Activated CD4-positive, alpha-beta memory T cell treated with anti-CD3 and anti-CD28 coated beads for 36 hours (primary cell): Measurements from ENCODE around the gene TMEM107. TPM values are rescaled to one million over a fixed set of nuclear protein-coding genes. Genes with fewer than 3 reads are reported as not detected.

ENCODE experiments used
- CTCF ChIA-PET: fragments of 350-600 bp; sonication (Branson Sonifier 250); formaldehyde crosslinking; loops from one replicate; lab custom pipeline; 2021; ENCODE audit warnings: antibody characterized with exemption, inconsistent platforms; lab: Charles Lee
- POLR2A ChIA-PET: fragments of 350-600 bp; sonication (Branson Sonifier 250); formaldehyde crosslinking; loops from one replicate; lab custom pipeline; 2021; ENCODE audit warnings: antibody characterized with exemption; lab: Charles Lee
- DNase-seq: peaks from one replicate; pipeline ENCODE4 v3.0.0-alpha.2; 2020
- H3K27ac Mint-ChIP-seq: one replicate; pipeline ENCODE4 v1.8.0; 2021; ENCODE audit warnings: mixed read lengths
- H3K27me3 Mint-ChIP-seq: one replicate; pipeline ENCODE4 v1.8.0; 2021; ENCODE audit warnings: mixed read lengths
- H3K36me3 Mint-ChIP-seq: one replicate; pipeline ENCODE4 v1.8.0; 2021; ENCODE audit warnings: mixed read lengths
- H3K4me1 Mint-ChIP-seq: one replicate; pipeline ENCODE4 v1.8.0; 2021; ENCODE audit warnings: low read depth, mixed read lengths
- H3K4me3 Mint-ChIP-seq: one replicate; pipeline ENCODE4 v1.8.0; 2021; ENCODE audit warnings: mild to moderate bottlenecking, mixed read lengths
- H3K9me3 Mint-ChIP-seq: one replicate; pipeline ENCODE4 v1.8.0; 2021; ENCODE audit warnings: mixed read lengths
- intact Hi-C: fragments of 100-400 bp; cut with micrococcal nuclease; formaldehyde crosslinking; loops from one replicate; pipeline ENCODE4 v1.15.1; 2023
- total RNA-seq, 2 experiments: library from RNA; stranded (reverse); gene quantifications; one replicate each; pipeline ENCODE4 v1.2.3, GENCODE V29; 2021

The TMEM107 gene
- total RNA-seq, 2 experiments from 2014 or later = 32.6 to 35.3 TPM

DNA sequence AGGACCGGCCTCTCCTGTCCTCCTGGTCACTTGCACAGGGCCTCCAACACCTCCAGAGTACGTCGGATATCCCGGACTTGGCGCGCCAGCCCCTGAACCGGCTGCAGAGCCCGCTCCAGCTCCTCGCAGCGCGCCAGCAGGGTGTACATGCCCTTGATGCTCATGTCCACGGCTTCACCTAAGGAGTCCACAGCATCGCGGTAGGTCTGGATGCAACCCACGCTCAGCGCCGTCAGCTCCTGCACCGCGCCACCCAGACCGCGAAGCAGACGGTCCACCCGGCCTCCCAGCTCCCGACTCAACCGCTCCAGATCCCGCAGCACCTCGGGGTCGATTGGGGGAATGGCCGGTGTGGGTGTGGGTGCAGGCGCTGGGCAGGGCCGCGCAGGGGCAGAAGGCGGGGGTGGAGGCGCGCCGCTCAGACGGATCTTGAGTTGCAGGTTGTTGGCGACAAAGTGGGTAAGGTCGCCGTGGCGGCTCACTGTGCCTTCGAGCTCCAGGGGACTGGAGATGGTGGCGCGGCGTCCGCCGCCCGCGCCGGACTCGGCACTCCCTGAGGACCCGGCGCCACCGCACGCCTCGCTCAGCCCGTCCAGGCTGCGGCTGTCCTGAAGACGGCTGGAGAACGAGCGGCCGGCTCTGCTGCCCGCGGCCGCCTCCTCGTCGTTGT, 13.0 kb upstream of the TMEM107 start:
- no peaks in the 10 kb centered on the region for H3K36me3 Mint-ChIP-seq
- H3K4me3 Mint-ChIP-seq = no peak overlapping the region
- H3K27me3 Mint-ChIP-seq = no peaks in the 10 kb centered on the region
- peak; percentile 55 for DNase-seq
- H3K4me1 Mint-ChIP-seq = peaks cover 13% of the 10 kb centered on the region
- peak overlapping the region; percentile 93 for H3K27ac Mint-ChIP-seq
- no peaks in the 10 kb centered on the region for H3K9me3 Mint-ChIP-seq
- CTCF ChIA-PET = interaction anchor here (1.0 to 6.0 kb wide), 7 partner anchors 32 to 115 kb away, joined by 3 to 48 read pairs (median 4); partner anchors contain the start of genes ALOXE3, HES7 and SLC25A35
- POLR2A ChIA-PET = interaction anchor here (0.5 to 7.3 kb wide), 9 partner anchors 15 to 118 kb away, joined by 3 to 96 read pairs (median 16); partner anchors contain the start of genes ALOXE3, AURKB, CTC1 and PFAS
- intact Hi-C loops = loop anchor here (10.0 kb wide), 1 partner anchor 354 kb away; the partner anchor contains the start of gene KDM6B

DNA sequence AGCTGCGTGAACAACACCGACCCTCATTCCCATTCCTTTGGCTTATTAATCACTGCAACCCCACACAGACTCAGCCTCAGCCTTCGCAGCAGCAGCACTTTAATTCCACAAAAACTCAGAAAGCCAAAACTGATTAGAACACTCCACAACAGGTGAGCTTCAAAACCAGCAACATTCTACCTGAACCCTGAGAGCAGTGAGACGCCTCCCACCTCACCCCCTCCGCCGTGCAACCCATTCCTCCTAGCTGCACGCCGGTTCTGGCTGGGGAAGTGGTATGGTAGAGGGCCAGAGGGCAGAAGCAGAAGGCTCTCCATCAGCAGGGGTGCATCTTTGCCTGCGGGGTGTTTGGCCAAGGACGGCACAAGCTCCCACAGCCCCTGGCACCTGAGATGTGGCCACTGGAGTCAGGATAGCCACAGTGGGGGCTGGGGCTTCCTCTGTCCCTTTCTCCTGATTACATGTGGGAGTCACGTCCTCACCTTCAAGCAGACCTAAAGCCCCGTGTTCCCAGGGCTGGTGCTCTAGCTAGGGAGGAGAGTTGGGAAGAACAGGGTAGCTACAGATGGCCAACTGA, 12.2 kb upstream of the TMEM107 start:
- H3K9me3 Mint-ChIP-seq = no peaks in the 10 kb centered on the region
- H3K4me3 Mint-ChIP-seq = no peak overlapping the region
- H3K36me3 Mint-ChIP-seq = no peaks in the 10 kb centered on the region
- H3K4me1 Mint-ChIP-seq = peaks cover 13% of the 10 kb centered on the region
- intact Hi-C loops = loop anchor here (10.0 kb wide), 1 partner anchor 354 kb away; the partner anchor contains the start of gene KDM6B
- ChIA-PET POLR2A (interaction anchor here (0.5 to 7.3 kb wide), 14 partner anchors 12 to 118 kb away, joined by 3 to 96 read pairs (median 5); partner anchors contain the start of genes CTC1, PFAS, RANGRF and SLC25A35), CTCF (interaction anchor here (1.1 to 6.0 kb wide), 5 partner anchors 33 to 107 kb away, joined by 3 to 48 read pairs (median 4); partner anchors contain the start of genes ALOXE3, HES7 and SLC25A35)
- peak; percentile 40 for DNase-seq
- no peak overlapping the region for H3K27ac Mint-ChIP-seq
- no peaks in the 10 kb centered on the region for H3K27me3 Mint-ChIP-seq

DNA sequence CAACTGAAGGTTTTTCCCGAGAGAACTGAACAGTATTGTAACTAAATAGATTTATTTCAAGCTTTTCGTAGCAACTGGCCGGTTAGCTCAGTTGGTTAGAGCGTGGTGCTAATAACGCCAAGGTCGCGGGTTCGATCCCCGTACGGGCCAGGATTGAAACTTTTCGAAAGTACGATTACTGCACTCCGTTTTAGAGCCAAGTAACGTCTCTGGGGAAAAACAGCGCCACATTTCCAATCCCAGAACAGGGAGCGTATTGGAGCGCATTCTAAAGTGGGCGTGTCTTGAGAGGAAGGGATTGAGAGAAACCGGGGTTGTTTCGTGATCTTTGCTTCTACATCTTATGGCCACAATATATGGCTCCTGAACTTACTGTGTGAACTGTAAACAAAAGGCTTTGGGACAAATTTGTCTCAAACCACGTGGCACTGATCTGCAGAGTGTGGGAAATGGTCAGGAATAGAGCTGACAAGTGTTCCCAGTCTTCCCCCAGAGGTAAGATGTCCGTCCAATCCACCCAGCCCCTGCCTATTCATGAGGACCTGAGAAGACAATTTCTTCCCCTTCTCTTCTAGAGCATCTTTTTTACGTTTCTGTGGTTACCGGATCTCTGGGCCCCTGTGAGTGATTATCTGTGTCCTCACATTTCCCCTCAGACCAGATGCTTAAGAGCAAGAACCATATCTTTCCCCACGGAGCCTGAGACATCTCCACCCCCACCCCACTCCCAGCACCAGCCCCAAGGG, 11.5 kb upstream of the TMEM107 start:
- no peaks in the 10 kb centered on the region for H3K27me3 Mint-ChIP-seq
- intact Hi-C loops = loop anchor here (1.0 to 10.0 kb wide), 11 partner anchors 13 to 353 kb away; partner anchors contain the start of genes AURKB, KDM6B, RANGRF and SLC25A35
- no peak overlapping the region for H3K4me3 Mint-ChIP-seq
- ChIA-PET POLR2A (interaction anchor here (0.8 to 7.3 kb wide), 14 partner anchors 13 to 114 kb away, joined by 3 to 96 read pairs (median 4); partner anchors contain the start of genes CTC1, RANGRF and SLC25A35), CTCF (interaction anchor here (0.6 to 6.0 kb wide), 8 partner anchors 23 to 109 kb away, joined by 3 to 48 read pairs (median 4); partner anchors contain the start of genes ALOXE3, CTC1 and SLC25A35)
- no peaks in the 10 kb centered on the region for H3K36me3 Mint-ChIP-seq
- H3K9me3 Mint-ChIP-seq = no peaks in the 10 kb centered on the region
- no peak overlapping the region for H3K27ac Mint-ChIP-seq
- H3K4me1 Mint-ChIP-seq = peaks cover 13% of the 10 kb centered on the region
- peak; percentile 94 for DNase-seq

DNA sequence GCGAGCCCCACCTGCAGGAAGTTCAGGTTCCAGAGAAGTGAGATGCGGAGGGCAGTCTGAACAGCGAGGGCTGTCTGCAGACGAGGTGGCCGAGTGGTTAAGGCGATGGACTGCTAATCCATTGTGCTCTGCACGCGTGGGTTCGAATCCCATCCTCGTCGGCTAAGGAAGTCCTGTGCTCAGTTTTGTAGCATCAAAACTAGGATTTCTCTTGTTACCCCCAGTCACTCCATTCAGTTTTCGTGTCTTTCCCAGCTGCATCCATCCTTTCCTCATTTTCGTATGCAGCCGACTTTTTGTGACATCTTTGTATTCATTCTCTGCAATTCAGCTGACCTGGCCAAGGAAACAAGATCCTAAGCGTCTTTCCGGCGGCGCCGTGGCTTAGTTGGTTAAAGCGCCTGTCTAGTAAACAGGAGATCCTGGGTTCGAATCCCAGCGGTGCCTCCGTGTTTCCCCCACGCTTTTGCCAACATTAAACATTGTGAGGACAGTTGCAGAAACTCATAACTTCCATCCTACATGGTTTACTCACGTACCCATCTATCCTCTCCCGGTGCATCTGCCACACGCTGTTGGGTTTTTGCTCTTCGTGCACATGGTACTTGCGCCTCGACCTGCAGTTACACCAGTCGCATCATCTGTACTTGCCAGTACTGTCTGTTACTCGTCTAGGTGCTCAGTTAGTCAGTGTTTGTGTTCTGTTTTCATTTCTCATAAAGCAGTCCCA, 10.8 kb upstream of the TMEM107 start:
- no peak overlapping the region for H3K4me3 Mint-ChIP-seq
- no peaks in the 10 kb centered on the region for H3K9me3 Mint-ChIP-seq
- no peaks in the 10 kb centered on the region for H3K27me3 Mint-ChIP-seq
- ChIA-PET POLR2A (interaction anchor here (1.0 to 7.3 kb wide), 11 partner anchors 13 to 113 kb away, joined by 3 to 96 read pairs (median 6); partner anchors contain the start of genes CTC1 and SLC25A35), CTCF (interaction anchor here (0.6 to 6.0 kb wide), 8 partner anchors 11 to 109 kb away, joined by 3 to 48 read pairs (median 5); partner anchors contain the start of genes ALOXE3, CTC1 and TMEM107)
- H3K36me3 Mint-ChIP-seq = no peaks in the 10 kb centered on the region
- peak; percentile 98 for DNase-seq
- H3K4me1 Mint-ChIP-seq = peaks cover 13% of the 10 kb centered on the region
- intact Hi-C loops = loop anchor here (1.0 to 10.0 kb wide), 12 partner anchors 14 to 352 kb away; partner anchors contain the start of genes AURKB, KDM6B, RANGRF and SLC25A35
- H3K27ac Mint-ChIP-seq = no peak overlapping the region

DNA sequence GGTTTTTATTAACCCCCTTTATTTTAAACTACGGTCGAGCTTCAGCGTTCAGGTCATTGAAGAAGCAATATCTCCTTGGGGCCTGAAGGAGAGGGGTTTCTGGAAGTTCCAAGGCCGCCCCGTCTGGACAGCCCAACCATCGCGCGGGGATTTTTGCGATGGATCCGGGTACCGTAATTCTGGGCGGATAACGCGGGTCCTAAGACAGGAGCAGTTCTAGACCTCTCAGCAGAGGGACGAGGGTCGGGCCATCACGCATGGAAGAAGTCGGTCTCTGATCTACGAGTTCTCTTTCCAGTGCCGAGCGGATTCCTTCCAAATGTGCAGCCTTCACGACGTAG, 10.2 kb upstream of the TMEM107 start:
- Mint-ChIP-seq H3K4me1 (peaks cover 13% of the 10 kb centered on the region), H3K36me3 (no peaks in the 10 kb centered on the region), H3K9me3 (no peaks in the 10 kb centered on the region), H3K27me3 (no peaks in the 10 kb centered on the region), H3K27ac (no peak overlapping the region), H3K4me3 (no peak overlapping the region)
- intact Hi-C loops = loop anchor here (1.0 to 10.0 kb wide), 4 partner anchors 14 to 352 kb away; partner anchors contain the start of genes KDM6B and RANGRF
- POLR2A ChIA-PET = interaction anchor here (0.8 to 7.3 kb wide), 10 partner anchors 10 to 107 kb away, joined by 3 to 96 read pairs (median 6); partner anchors contain the start of genes CTC1 and TMEM107
- no peak for DNase-seq
- CTCF ChIA-PET = interaction anchor here (1.3 to 6.0 kb wide), 4 partner anchors 10 to 67 kb away, joined by 5 to 48 read pairs (median 21); partner anchors contain the start of genes ALOXE3 and TMEM107

DNA sequence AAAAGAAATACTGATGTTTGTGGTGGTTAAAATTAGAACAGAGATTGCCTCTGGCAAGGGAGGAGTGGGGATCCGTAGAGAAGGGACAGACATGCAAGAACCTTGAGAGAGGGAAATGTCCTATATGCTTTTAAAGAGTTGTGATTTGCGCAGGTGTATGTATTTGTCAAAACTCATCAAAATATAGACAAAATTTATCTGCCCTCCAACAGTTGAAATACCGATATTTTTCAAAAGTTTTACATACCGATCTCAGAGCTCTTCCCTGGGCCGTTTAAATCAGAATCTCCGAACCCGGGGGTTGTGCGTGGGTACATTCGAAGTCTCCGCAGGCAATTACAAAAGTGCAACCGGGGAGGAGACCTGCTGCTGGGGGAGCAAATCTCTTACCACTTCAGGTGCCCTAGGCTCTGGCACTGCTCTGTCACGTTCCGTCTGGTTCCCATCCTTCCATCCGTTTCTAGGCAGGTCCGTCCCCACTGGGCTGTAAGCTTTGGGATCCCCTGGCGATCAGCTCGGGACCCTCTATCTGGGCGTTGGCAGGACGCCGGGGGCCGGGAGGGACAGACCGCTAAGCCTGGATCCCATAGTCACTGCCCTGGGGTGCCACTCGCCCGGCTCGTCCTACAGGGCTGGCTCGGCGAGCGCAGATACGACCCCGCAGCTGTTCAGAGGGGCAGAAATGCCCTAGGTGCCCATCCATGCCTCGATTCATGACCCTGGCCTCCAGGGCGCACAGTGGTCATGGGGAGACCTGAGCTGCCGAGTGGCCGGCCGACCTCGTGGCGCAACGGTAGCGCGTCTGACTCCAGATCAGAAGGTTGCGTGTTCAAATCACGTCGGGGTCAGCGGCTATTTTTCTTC, 9.6 kb upstream of the TMEM107 start:
- no peaks in the 10 kb centered on the region for H3K36me3 Mint-ChIP-seq
- peaks cover 10% of the 10 kb centered on the region for H3K4me1 Mint-ChIP-seq
- H3K27me3 Mint-ChIP-seq = no peaks in the 10 kb centered on the region
- POLR2A ChIA-PET = interaction anchor here (0.7 to 7.3 kb wide), 9 partner anchors 9 to 107 kb away, joined by 3 to 96 read pairs (median 4); partner anchors contain the start of gene TMEM107
- intact Hi-C loops = loop anchor here (1.0 to 10.0 kb wide), 4 partner anchors 15 to 351 kb away; partner anchors contain the start of genes KDM6B and RANGRF
- peak; percentile 95 for DNase-seq
- H3K27ac Mint-ChIP-seq = no peak overlapping the region
- no peaks in the 10 kb centered on the region for H3K9me3 Mint-ChIP-seq
- CTCF ChIA-PET = interaction anchor here (1.3 to 6.0 kb wide), 5 partner anchors 9 to 115 kb away, joined by 5 to 48 read pairs (median 6); partner anchors contain the start of genes ALOXE3 and TMEM107
- H3K4me3 Mint-ChIP-seq = no peak overlapping the region

DNA sequence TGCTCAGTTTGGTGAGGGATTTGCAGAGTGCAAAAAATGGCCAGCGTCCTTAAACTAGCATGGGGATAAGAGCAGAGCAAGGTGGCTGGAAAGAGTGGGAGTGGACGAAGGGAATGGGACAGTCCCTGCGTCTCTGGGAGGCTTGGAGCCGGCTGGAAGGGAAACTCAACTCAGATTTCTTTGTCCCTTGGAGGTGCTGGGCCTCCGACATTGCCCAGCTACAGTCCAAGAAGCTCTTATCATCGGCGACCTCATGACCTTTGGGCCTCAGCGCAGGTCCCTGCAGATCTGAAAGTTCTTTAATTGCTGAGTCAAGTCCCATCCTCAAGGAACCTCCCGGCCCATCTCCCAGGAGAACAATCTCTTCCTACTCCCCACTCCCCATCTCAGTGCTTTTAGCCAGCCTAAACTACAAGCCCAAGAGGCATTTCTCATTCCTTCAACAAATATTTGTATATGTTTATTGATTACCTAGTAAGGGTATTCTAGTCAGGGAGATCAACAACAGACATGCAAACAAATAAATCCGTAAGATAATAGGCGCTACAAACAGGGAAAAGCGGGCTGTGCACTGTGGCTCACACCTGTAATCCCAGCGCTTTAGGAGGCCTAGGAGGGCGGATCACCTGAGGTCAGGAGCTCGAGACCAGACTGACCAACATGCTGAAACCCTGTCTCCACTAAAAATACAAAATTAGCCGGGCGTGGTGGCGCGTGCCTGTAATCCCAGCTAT, 985 bp upstream of the TMEM107 start:
- peaks cover 40% of the 10 kb centered on the region for H3K4me1 Mint-ChIP-seq
- peaks cover 8% of the 10 kb centered on the region for H3K36me3 Mint-ChIP-seq
- H3K9me3 Mint-ChIP-seq = no peaks in the 10 kb centered on the region
- ChIA-PET CTCF (interaction anchor here (1.4 to 1.8 kb wide), 4 partner anchors 9 to 124 kb away, joined by 3 to 6 read pairs (median 5); no protein-coding TSS in a partner anchor), POLR2A (interaction anchor here (1.0 to 1.2 kb wide), 3 partner anchors 9 to 72 kb away, joined by 3 to 4 read pairs (median 3); partner anchors contain the start of gene PFAS)
- intact Hi-C loops = no loop called here
- H3K27ac Mint-ChIP-seq = peak overlapping the region; percentile 79
- no peak for DNase-seq
- peaks cover 4% of the 10 kb centered on the region for H3K27me3 Mint-ChIP-seq
- H3K4me3 Mint-ChIP-seq = peak overlapping the region; percentile 89

DNA sequence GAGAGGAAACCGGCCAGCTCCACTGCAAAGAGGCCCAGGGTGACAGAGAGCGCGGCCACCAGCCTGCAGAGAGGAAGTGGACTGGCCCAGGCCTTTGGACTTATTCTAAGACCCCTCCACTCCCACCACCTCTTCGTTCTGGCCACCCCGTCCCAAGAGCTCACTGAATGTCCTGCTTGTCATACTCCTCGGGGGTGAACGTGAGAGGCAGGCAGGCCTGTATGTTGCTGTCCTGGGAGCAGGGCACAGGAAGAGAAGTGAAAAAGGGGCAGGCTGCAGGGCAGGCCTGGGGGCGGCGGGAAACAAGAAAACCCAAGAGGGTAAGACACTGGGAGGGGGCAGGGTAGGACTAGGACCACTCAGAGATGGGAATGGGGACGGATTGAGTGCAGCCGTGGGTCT, 384 bp downstream of the TMEM107 start:
- Mint-ChIP-seq H3K27me3 (peaks cover 4% of the 10 kb centered on the region), H3K36me3 (peaks cover 8% of the 10 kb centered on the region), H3K4me1 (peaks cover 40% of the 10 kb centered on the region), H3K9me3 (no peaks in the 10 kb centered on the region), H3K27ac (peak overlapping the region; percentile 79), H3K4me3 (peak overlapping the region; percentile 89)
- DNase-seq = no peak
- intact Hi-C loops = no loop called here
- ChIA-PET CTCF (interaction anchor here (1.4 to 1.8 kb wide), 2 partner anchors 10 to 56 kb away, joined by 6 read pairs; no protein-coding TSS in a partner anchor), POLR2A (interaction anchor here (0.6 to 1.2 kb wide), 7 partner anchors 10 to 73 kb away, joined by 3 to 5 read pairs (median 3); partner anchors contain the start of genes AURKB and PFAS)

DNA sequence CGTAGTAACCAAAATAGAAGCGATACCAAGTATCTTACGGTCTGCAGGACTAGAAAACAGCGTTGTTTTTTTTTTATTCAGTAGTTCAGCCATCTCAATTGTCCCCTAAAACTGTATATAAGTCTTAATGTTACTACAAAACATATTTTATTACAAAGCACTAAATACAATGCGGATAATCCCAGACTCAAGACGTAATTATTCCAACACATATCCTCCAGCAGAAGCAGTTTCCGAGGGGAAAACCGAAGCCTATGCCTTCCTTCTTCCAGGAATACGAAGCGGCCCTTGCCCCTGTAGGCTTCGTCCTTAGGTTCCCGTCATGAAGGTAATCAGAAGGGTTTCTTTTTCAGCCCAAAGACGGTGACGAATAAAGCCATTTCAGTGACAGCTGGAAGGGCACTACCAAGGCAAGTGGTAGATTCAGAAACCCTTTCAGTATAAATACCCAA, 2.3 kb downstream of the TMEM107 start:
- Mint-ChIP-seq H3K4me3 (peak overlapping the region; percentile 77), H3K9me3 (no peaks in the 10 kb centered on the region), H3K27ac (peak overlapping the region; percentile 98), H3K4me1 (peaks cover 40% of the 10 kb centered on the region), H3K36me3 (peaks cover 8% of the 10 kb centered on the region), H3K27me3 (peaks cover 4% of the 10 kb centered on the region)
- CTCF ChIA-PET = interaction anchor here (1.0 to 1.3 kb wide), 7 partner anchors 8 to 487 kb away, joined by 3 to 10 read pairs (median 7); partner anchors contain the start of genes BORCS6, TP53 and VAMP2
- POLR2A ChIA-PET = interaction anchor here (0.7 to 3.5 kb wide), 29 partner anchors 9 to 488 kb away, joined by 3 to 146 read pairs (median 9); partner anchors contain the start of genes AURKB, BORCS6, CTC1 and HES7
- no peak for DNase-seq
- intact Hi-C loops = loop anchor here (1.0 to 5.0 kb wide), 7 partner anchors 10 to 73 kb away; no protein-coding TSS in a partner anchor
